ENCODE data around the gene GPC3. TPM values are rescaled to one million over a fixed set of nuclear protein-coding genes. Genes with fewer than 3 reads are reported as not detected.

GPC3 gene
- total RNA-seq, 1 experiment from 2014 or later, result 0.98 TPM

DNA sequence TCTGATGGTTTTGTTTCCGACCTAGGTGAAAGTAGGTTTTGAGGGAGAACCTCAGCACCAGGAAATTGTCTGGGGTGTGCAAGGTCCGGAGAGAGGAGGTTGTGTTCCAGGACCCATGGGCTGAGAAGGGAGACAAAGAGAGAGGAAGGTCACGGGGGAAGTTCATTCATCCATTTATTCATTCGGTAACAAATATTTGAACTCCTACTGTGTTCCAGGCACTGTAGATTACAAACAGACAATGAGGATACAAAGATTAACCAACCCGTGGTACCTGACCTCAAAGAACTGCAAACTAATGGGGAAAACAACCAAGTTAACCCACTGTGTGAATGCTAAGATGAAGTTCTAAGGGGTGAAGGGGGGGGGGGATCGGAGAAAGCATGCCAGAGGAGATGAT, 1.8 kb upstream of the GPC3 start:
- no TSS peak for BruUV-seq (replicated peaks)
- Histone ChIP-seq H3K4me1 (ENCODE audit: control insufficient read depth in 1 of 2, insufficient read depth in 2 of 2, low read length in 2 of 2) (no peaks in the 10 kb centered on the region; a peak in 1 of 4 replicates), H3K9me3 (ENCODE audit: control insufficient read depth in 1 of 2, insufficient read depth in 1 of 2, low read depth in 1 of 2, low read length in 2 of 2) (no peaks in the 10 kb centered on the region), H3K4me2 (ENCODE audit: low read length) (no peak overlapping the region), H3K27ac (ENCODE audit: low read depth, low read length) (no peak overlapping the region), H4K20me1 (ENCODE audit: insufficient read depth) (no peaks in the 10 kb centered on the region), H2AFZ (ENCODE audit: low read depth, low read length, poor library complexity, severe bottlenecking) (no peak overlapping the region), H3K27me3 (ENCODE audit: insufficient read depth, low read length) (no peaks in the 10 kb centered on the region), H3K4me3 (replicated peaks in 1 of 2; ENCODE audit: low read depth in 1 of 2, low read length in 2 of 2) (no peak overlapping the region), H3K36me3 (ENCODE audit: control insufficient read depth in 1 of 2, insufficient read depth in 2 of 2, low read length in 2 of 2) (no peaks in the 10 kb centered on the region), H3K9ac (ENCODE audit: low read length) (no peak overlapping the region), H3K9me2 (ENCODE audit: insufficient read depth) (no peaks in the 10 kb centered on the region), H3K79me2 (ENCODE audit: insufficient read depth, low read length) (no peaks in the 10 kb centered on the region)
- TF ChIP-seq EZH2 (IDR thresholded peaks at IDR 0.05), result no peak
- CTCF ChIA-PET, result no interaction called here
- RAD21 ChIA-PET (ENCODE audit: low non-redundant PET in 1 of 2, low total read pairs in 2 of 2, uncharacterized antibody in 2 of 2, unreplicated experiment in 2 of 2), result no interaction called here
- POLR2A ChIA-PET, result no interaction called here
- no peak for DNase-seq (ENCODE audit: low read depth, low spot score)
- ATAC-seq, result no peak
- intact Hi-C loops (cut with micrococcal nuclease), result no loop called here

DNA sequence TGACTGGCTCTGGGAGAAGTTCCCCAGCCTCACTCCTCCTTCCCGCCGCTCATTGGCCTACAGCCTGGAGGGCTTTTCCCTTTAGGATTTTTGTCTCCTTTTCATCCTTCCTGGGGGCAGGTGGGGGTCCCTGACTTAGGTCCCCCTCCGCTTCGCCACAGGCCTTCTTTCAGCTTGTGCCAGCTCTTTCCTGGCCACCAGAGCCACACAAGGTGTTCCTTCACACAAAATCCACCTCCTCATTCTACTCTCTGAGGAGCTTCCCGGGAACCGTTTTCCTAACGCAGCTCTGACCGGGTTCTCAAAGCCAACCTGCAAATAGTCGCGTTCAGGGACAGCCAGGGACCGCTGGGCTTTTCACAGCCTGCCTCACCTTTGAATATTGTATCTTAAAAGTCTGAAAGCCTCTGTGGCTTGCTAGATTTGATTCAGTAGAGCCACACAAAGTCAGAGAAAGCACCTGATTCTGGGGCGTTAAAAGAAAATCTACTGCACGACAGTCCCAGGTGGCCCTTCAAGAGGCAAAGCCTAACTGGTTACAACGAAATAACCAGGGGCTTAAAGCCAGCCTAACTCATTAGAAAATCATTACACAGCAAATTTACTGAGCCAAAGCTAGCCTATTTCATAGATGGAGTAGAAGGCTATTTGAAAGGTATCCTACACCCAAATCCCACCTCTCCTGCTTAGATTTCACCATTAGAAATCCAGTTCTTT, 731 bp upstream of the GPC3 start:
- ChIA-PET POLR2A (interaction anchor here (0.6 kb wide), 1 partner anchor 136 kb away, joined by 3 read pairs; no protein-coding TSS in a partner anchor), RAD21 (ENCODE audit: low non-redundant PET in 1 of 2, low total read pairs in 2 of 2, uncharacterized antibody in 2 of 2, unreplicated experiment in 2 of 2) (no interaction called here), CTCF (no interaction called here)
- DNase-seq (ENCODE audit: low read depth, low spot score) (no peak), ATAC-seq (peak; percentile 5; the same call in 1 of the 2 replicates)
- no peaks in the 10 kb centered on the region for H3K79me2 ChIP-seq (ENCODE audit: insufficient read depth, low read length)
- BruUV-seq (replicated peaks), result no TSS peak
- H3K36me3 ChIP-seq (ENCODE audit: control insufficient read depth in 1 of 2, insufficient read depth in 2 of 2, low read length in 2 of 2), result no peaks in the 10 kb centered on the region
- H4K20me1 ChIP-seq (ENCODE audit: insufficient read depth), result no peaks in the 10 kb centered on the region
- peak overlapping the region; percentile 68 for H2AFZ ChIP-seq (ENCODE audit: low read depth, low read length, poor library complexity, severe bottlenecking)
- H3K9ac ChIP-seq (ENCODE audit: low read length), result no peak overlapping the region
- no peaks in the 10 kb centered on the region for H3K9me3 ChIP-seq (ENCODE audit: control insufficient read depth in 1 of 2, insufficient read depth in 1 of 2, low read depth in 1 of 2, low read length in 2 of 2)
- H3K4me1 ChIP-seq (ENCODE audit: control insufficient read depth in 1 of 2, insufficient read depth in 2 of 2, low read length in 2 of 2), result no peaks in the 10 kb centered on the region; a peak in 1 of 4 replicates
- no peaks in the 10 kb centered on the region for H3K27me3 ChIP-seq (ENCODE audit: insufficient read depth, low read length)
- no peak overlapping the region for H3K27ac ChIP-seq (ENCODE audit: low read depth, low read length)
- H3K4me2 ChIP-seq (ENCODE audit: low read length), result peak overlapping the region; percentile 53
- H3K4me3 ChIP-seq (replicated peaks in 1 of 2; ENCODE audit: low read depth in 1 of 2, low read length in 2 of 2), result peak overlapping the region; percentile 16 to 39
- TF ChIP-seq EZH2phosphoT487 (IDR thresholded peaks at IDR 0.05; ENCODE audit: borderline replicate concordance), result no peak
- TF ChIP-seq POLR2A (IDR thresholded peaks at IDR 0.05; ENCODE audit: borderline replicate concordance, extremely low read depth, insufficient read depth, insufficient read length), result no peak
- H3K9me2 ChIP-seq (ENCODE audit: insufficient read depth), result no peaks in the 10 kb centered on the region
- intact Hi-C loops (cut with micrococcal nuclease), result no loop called here
